GM19238 (cell line): Measurements from ENCODE around the gene LRRC51.

Source experiments
- DNase-seq: peaks from one replicate; pipeline ENCODE4 v3.0.0; 2011; ENCODE audit warnings: low spot score; ENCODE audit not compliant: insufficient read length

Gene LRRC51

DNA sequence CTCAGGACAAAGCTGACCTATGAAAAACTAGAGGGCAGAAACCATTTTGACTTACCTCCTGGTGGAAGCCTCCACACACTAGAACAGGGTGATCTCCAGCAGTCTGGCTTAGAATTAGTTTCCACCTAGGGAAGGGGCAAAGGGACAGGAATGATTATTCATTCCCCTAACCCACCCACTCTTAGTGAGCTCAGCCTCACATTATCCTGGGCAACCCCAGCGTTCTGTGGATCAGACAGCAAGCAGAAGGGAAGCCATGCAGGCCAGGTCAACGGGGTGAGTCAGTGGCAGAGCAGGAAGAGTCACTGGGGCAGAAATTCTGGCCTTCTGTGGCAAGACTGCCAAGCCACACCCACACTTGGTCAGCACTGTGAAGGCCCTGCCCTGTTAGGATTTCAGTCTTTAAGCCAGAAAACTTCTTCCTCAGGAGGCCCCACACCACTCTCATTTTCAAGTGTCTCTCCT, 10.8 kb upstream of the LRRC51 start:
- DNase-seq: no peak

DNA sequence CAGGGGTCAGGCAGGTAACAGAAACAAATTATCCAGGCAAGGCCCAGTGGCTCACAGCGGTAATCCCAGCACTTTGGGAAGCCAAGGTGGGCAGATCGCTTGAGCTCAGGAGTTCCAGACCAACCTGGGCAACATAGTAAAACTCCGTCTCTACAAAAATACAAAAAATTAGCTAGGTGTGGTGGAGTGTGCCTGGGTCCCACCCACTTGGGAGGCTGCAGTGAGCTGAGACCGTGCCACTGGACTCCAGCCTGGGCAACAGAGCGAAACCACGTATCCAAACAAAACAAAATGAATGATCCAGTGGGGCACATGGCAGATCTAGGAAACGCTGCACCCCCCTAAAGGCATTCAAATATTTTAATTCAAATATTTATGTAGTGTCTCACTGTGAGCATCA, 10.2 kb upstream of the LRRC51 start:
- DNase-seq: no peak

DNA sequence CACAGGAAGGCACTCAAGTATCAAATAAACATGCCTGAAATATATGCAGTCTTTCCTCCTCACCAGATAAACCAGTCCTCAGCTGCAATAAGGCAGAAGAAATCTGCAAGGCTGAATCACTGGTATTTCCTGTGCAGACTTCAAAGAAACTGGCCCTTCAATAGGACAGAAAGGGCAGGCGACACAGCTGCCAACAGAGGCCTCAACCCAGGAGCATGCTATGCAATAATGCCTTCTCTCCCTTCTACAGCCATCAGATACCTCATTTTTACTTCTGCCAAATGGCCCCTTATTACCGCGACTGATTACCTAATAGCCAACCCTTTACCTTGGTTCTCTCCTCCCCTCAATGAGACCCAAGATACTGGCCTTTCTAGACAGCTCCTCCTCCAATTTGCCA, 8.3 kb upstream of the LRRC51 start:
- no peak for DNase-seq

DNA sequence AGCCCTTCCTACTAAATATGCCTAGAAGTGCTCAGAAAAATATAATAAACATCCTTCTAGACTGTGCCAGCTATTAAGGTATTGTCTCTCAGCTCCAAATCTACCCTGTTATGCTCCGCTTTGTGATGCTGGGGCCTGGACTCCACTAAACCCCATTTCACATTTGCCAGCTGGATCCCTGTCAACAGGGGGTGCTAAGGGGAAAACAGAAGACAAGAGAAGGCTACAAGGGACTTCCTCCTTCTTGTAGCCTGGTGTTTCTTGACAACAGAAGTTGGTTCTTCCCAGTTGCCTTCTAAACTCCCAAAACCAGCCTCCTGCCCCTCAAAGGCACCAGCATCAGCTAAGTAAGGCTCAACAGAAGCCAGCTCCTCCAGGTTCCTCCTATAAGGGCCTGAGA, 5.5 kb upstream of the LRRC51 start:
- no peak for DNase-seq

DNA sequence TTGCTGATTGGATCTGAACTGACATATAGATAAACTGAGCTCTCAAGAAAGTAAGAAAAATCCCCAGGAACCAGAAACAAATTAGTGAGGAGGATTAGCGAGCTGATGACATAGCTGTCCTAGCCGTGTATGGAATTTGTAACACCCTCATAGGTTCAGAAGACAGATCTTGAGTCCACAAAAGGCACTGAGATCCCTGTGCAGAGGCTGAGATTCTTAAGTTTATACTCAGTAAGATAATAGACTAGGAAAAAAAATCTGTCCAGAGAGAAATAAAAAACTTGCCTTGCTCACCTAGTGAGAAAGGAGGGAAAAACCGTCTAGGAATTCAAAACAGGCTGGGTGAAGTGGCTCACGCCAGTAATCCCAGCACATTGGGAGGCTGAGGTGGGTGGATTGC, 4.9 kb upstream of the LRRC51 start:
- no peak for DNase-seq

DNA sequence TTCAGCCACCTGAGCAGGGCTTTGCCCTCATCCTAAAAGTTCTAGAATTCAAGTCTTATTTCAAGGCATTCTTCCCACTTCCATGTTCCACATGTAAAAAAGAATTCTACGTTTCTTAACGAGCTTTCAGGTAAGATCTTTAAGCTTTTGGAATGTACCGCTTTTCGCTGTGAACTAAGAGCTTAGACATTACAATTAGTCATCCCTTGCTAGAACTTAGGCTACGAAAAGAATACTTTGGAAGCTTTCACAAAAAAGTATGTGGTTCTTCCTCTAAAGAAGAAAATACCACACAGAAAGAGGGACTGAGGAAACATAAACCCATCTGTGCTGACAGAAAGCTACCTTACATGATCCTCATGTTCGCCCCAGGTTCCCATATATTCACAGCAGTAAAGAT, 2.2 kb upstream of the LRRC51 start:
- DNase-seq: no peak

DNA sequence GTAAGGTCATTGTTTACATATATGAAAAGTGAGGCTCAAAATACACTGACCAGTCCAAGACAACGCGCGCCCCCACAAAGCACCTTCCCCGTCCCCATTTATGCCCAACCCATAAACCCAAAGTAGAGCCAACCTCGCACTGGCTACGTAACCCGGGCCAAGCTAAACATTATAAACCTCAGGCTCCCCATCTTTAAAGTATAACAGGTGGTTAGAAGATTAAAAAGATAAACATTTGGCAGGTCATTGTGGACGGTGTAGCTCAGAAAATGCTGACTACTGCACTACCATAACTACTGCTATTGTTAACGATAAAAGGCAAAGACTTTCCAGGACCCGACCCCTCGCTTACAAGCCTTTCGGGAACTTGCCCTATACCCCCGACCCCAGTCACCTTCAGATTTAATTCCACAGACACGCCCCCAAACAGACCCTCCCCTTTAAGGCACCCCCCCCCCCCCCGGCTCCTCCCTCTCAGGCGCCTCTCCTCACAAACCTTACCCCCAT, 778 bp upstream of the LRRC51 start:
- no peak for DNase-seq

DNA sequence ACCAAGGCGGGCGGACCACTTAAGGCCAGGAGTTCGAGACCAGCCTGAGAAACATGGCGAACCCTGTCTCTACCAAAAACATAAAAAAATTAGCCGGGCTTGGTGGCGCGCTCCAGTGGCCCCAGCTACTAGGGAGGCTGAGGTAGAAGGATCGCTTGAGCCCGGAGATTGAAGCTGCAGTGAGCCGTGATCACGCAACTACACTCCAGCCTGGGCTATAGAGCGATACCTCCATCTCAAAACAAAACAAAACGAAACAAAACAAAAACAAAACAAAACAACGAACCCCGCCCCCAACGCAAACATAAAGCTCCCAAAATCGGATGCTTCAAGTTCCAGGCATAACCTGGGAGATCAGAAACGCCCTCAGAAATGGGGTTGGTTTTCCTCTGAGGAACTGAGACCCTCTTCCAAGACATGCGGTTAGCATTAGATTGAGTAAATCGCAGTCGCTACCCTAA, 564 bp downstream of the LRRC51 start:
- DNase-seq: no peak

DNA sequence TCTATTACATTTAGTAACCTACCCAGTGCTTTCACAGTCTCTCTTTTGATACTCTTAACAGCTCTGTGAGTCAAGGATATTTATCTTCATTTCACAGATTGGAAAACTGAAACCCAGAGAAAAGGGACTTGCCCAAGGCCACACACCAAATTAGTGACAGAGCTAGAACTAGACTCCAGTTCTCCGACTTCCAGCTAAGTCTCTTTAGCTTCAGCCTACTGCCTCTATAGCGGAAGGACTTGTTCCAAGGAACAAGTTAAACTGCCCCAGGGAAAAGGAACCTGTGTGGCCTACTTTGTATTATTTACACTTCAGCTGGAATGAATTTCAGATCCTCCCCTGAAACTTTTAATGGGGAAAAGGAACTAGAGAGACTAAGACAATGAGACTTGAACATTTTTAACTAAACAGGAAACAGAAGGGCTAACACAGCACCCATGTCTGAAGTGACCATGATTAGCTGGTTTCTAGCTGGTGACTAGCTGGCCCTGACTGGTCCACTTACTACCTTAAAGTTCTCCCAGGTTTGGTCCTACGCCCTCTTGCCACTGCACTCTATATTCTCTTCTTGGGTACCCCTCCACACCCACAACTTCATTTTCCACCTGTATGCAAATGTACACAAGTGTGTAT, 1.3 kb downstream of the LRRC51 start:
- DNase-seq: no peak

DNA sequence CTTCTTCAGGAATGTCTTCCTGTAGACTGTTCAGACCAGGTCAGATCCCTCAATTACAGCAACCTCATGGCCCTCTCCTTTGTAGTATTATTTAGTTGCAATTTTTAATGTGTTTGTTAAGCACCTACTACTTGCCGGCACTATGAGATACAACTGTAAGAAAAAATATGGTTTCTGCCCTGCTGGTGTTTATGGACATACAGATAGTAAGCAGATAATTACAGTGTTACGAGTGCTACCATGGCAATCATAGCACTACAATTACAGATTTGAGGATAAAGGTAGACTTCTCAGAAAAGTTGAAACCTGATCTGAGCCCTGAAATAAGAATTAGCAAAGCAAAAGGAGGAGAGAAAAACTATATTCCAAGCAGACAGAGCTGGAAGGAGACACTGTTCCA, 2.8 kb downstream of the LRRC51 start:
- no peak for DNase-seq

DNA sequence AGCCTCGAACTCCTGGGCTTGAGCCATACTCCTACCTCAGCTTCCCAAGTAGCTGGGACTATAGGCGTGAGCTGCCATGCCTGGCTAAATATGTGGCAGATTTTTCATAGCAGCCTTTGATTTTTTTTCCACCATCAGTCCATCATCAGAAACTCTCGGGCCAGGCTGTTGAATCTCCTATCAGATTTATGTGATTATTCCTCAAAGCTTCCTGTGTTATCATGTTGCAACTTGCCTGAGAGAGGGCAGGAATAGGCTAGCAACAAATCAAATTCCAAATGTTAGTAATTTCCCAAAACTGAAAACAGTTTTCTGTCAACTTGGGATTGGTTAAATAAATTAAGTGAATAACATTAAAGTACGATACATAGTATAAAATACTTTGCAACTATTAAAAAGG, 3.4 kb downstream of the LRRC51 start:
- DNase-seq: no peak

DNA sequence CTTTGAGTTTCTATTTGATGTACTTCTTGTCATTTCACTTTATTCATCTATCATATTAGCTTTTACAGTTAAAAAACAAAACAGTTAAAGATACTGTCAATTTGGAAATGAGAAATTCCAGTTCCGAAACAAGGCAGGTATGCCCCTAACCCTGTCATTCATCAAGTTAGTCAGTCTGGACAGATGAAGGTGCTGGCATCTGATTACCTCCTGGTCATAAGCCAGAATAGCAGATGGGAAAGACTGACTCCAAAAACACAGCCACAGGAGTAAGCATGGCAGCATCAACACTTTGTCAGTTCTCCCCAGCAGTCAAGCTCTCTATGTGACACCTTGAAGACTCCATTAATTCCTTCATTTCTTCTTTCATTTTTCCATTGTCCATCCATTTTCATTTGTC, 4.3 kb downstream of the LRRC51 start:
- DNase-seq: no peak

DNA sequence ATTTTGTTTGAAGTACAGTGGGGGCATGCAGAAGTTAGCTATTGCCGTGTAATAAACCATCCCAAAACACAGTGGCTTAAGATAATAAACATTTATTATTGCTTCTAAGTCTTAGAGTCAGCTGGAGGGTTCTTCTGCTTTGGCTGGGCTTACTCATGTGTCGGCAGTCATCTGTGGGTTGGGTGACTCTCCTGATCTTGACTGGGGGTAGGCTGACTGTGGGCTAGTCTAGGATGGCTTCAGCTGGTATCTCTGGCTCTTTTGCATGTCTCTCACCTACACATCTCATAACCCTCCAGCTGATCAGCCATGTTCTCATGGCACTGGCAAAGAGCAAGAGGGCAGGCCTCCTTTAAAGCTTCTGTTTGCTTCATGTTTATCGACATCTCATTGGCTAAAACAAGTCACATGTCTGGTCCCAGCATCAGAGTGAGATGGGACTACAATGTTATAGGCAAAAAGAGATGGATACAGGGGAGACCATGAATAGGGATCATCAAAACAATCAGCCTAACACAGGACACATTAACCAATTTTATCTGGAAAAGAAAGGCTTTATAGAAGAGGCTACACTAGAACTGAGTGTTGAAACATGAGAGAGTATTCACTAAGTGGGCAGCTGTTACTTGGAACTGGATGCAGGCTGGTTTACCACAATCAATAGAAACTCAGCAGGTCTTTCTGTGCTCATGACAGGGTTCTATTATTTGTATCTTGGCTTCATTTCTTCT, 5.1 kb downstream of the LRRC51 start:
- no peak for DNase-seq

DNA sequence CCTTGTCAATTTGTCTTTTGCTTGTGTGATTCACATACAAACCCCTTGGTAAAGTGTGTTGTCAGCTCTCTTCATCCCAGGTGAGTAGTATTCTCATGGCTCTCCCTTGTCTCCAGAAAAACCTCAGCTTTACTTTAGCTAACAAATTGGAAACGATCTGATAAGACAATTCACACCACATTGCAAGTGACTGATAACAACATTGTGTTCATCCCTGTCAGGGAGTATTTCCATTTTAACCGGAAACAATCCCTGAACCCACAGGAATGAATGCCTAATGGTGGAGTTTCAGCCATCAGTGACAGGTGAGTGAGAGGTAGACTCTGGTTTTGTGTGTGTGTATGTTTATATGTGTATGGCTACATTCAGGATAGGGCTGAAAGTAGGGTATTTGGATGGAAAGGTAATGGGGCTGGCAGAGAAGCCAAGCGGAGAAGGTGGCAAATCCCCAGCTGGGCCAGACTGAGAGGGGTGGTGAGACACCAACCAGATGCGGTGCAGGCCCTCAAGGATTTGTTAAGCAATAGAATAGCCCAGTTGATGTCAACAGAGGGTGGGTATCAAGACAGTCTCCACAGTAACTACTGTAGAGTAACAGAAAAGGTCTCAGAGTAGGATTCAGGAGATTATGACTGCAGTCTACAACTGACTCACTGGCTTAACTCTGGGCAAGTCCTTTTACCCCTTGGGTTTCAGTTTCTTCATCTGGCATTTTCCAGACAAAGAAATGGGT, 7.6 kb downstream of the LRRC51 start:
- DNase-seq: no peak

DNA sequence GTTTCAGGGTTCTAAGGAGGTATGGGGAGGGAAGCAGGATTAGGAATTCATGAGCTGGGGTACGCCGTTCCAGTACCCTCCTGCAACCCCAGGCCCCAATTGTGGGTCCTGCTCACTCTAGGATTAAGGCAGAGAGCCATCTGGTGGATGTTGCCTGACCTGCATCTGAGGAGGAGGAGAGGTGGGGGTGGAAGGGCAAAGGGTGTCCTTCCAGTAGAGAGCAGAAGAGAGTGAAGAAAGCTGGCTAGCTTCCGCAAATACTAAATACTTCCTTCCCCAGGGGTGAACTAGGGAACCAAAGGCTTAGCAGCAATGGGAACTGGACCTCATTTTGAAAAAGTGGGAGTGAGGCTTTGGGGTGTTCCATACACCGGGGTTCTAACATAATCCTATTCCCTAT, 10.6 kb downstream of the LRRC51 start:
- peak; percentile 63 for DNase-seq

DNA sequence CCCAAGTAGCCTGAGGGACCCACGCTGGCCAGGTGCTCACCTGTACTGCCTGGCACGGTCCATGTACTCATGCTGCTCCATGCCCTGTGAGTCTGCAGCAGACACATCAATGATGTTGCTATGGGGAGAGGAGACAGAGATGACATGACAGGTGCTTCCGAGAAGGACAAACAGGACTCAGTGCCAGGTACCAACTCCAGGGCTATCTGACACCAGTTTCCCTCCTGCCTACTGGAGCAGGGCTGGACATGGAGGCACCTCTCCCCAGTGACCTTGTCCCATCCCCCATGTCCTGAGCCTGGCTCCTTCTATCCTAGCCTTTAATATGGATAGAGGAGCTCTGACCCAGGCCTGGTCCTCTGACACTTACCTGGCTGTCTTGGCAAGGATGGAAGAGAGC, 18.1 kb downstream of the LRRC51 start:
- no peak for DNase-seq

DNA sequence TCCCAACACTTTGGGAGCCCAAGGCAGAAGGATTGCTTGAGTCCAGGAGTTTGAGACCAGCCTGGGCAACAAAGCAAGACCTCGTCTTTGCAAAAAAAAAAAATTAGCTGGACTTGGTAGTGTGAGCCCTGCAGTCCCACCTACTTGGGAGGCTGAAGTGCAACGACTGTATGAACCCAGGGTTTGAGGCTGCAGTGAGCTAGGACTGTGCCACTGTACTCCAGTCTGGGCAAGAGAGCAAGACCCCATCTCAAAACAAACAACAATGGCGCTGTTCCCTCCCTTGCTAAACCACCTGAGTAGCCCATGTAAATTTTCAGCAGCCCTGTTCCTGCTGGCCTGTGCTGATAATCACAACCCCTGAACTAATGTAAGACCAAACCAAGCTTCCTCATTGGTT, 19.4 kb downstream of the LRRC51 start:
- no peak for DNase-seq

DNA sequence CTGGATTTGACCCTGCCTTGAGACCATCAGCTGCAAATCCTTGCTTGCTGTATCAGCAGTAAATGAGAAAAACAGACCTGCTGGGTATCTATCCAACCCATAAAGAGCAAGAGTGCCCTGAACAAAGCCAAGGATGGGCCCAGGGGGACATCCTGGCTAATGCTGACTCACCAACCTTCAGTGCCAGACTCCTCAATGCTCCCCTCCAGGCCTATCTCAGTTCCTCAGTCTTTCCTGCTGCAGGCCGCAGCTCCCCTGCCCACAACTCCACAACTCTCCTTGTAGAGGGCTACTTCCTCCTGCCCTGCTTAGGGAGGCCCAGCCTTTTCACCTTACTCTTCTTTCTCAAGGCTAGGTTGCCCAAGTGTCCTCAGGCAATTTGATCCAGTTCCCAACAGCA, 19.8 kb downstream of the LRRC51 start:
- no peak for DNase-seq

DNA sequence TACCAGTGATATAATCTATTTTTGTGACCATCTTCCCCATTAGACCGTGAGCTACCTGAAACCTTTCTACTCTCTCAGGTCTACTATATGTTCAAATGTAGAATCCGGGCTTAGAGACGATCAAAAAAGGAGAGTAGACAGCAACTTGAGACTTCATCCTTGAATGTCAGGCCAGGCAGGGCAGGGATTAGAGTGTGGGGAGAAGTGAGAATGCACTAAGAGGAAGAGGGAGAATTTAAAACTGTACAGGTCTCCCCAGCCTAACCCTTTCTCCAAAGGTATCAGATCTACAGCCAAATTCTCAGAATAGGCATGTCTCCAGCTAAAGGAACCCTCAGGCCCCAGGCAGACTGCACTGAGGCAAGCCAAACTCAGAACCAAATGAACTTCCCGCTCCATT, 21.5 kb downstream of the LRRC51 start:
- DNase-seq: no peak

DNA sequence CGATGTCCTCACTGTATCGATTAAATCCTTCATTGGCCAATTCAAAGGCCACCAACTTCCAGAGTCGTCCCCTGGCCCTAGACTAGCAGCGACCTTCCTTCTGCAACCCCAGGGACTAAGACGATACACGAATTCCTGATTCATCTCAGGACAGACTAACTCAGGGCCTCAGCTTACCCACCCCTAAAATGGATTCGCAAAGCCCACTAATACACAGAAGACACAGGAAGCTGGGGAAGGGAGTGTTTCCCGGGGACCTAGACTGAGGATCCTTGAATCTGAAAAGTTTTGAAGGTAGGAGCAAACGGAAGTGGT, 21.9 kb downstream of the LRRC51 start:
- no peak for DNase-seq

DNA sequence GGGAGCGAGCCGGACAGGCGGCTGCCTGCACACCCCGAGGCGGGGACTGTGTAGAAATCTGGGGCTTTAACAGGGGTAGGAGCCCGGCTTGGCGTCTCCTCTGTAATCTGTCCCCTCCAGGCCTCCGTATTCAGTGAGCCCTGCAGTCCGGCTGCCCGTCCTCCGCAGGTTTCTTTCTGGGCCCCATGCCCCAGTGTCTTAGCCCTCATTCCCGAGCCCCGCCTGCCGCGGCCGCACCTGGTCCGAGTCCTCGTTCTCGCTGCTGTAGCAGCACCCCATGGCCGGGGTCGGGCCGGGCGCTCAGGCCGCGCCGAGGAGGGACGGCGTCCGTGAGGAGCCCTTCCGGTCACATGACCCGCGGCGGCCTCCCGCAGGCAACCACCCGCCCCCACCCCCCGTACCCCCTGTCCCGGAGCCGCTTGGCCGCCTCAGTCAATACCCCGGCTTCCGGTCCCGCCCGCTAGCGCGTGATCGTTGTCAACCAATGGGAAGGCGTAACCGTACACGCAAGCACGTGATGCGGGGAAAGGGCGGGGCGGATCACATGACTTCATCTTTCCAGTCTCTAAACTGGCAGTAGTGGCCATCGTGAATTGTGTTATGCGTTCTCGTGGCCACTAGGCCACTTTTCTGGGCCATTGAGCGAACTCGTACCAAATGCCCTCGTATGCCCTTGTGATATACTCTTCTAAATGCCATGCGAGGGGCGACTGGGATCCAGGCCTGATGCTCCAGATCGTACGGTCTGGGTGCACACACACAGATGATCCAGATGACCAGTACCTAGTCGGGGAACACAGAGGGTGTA, 22.5 kb downstream of the LRRC51 start, which contains the start of gene LAMTOR1:
Gene LAMTOR1, minus strand, starts transcription at position 352 of the 808 bp plus-strand sequence. Its CDS starts 73 bp downstream, at position 279.
- DNase-seq: peak; percentile 88
